DMS153 treated with DMSO at 0.1 percent for 48 hours (cell line): ENCODE measurements around the gene TAS2R14.

ENCODE experiments used
- DNase-seq: peaks from one replicate; lab custom pipeline; 2025; ENCODE audit not compliant: unreplicated experiment; lab: John Stamatoyannopoulos, UW

TAS2R14 gene

GRCh38 chr12:10939163-10939562, at the start of gene TAS2R14:
Gene TAS2R14 (minus strand): TSS chr12:10939263. CDS start chr12:10939207, 56 bp downstream.
- no peak for DNase-seq

- no peak for DNase-seq
Measured at GRCh38 chr12:10986812-10987211, 47.7 kb upstream of the TAS2R14 start, which contains the start of gene TAS2R50. Gene TAS2R50 (minus strand): TSS chr12:10986912. CDS start chr12:10986860, 52 bp downstream.

GRCh38 chr12:10982244-10982643, 43.2 kb upstream of the TAS2R14 start:
- no peak for DNase-seq

- DNase-seq: no peak
Measured at GRCh38 chr12:10974965-10975364, 35.9 kb upstream of the TAS2R14 start.

- no peak for DNase-seq
Measured at GRCh38 chr12:10968765-10969456, 29.8 kb upstream of the TAS2R14 start.

GRCh38 chr12:10967409-10967808, 28.3 kb upstream of the TAS2R14 start:
- no peak for DNase-seq

GRCh38 chr12:10966314-10966713, 27.3 kb upstream of the TAS2R14 start:
- DNase-seq: no peak

- no peak for DNase-seq
Measured at GRCh38 chr12:10965476-10965875, 26.4 kb upstream of the TAS2R14 start.

- DNase-seq: no peak
Measured at GRCh38 chr12:10960211-10960610, 21.1 kb upstream of the TAS2R14 start.

GRCh38 chr12:10959804-10960203, 20.7 kb upstream of the TAS2R14 start:
- DNase-seq: no peak

- DNase-seq: no peak
Measured at GRCh38 chr12:10957741-10958140, 18.7 kb upstream of the TAS2R14 start.

- no peak for DNase-seq
Measured at GRCh38 chr12:10956085-10956484, 17.0 kb upstream of the TAS2R14 start.

GRCh38 chr12:10952645-10953044, 13.6 kb upstream of the TAS2R14 start:
- DNase-seq: no peak

- no peak for DNase-seq
Measured at GRCh38 chr12:10943167-10943566, 4.1 kb upstream of the TAS2R14 start.

- no peak for DNase-seq
Measured at GRCh38 chr12:10941916-10942607, 3.0 kb upstream of the TAS2R14 start.

GRCh38 chr12:10941369-10941768, 2.3 kb upstream of the TAS2R14 start:
- DNase-seq: no peak

GRCh38 chr12:10940389-10940788, 1.3 kb upstream of the TAS2R14 start:
- DNase-seq: no peak

- DNase-seq: no peak
Measured at GRCh38 chr12:10936506-10936905, 2.6 kb downstream of the TAS2R14 start.

GRCh38 chr12:10928746-10929286, 10.2 kb downstream of the TAS2R14 start, which contains the start of gene PRH2:
Gene PRH2 (plus strand): TSS chr12:10929236. CDS start chr12:10929274, 38 bp downstream.
- DNase-seq: no peak

- no peak for DNase-seq
Measured at GRCh38 chr12:10926269-10926668, 12.8 kb downstream of the TAS2R14 start.

GRCh38 chr12:10919809-10920208, 19.3 kb downstream of the TAS2R14 start:
- DNase-seq: no peak

- DNase-seq: no peak
Measured at GRCh38 chr12:10910380-10910779, 28.7 kb downstream of the TAS2R14 start.
